ENCODE measurements around the gene DNMT3L. TPM values are rescaled to one million over a fixed set of nuclear protein-coding genes. Genes with fewer than 3 reads are reported as not detected.
"Not testable (repeated sequence)": the region's sequence is repeated elsewhere in the genome, so short reads cannot be mapped to it uniquely, and the experiment has no call there.

Gene DNMT3L
- total RNA-seq, 1 donor from 2014 or later: not detected

DNA sequence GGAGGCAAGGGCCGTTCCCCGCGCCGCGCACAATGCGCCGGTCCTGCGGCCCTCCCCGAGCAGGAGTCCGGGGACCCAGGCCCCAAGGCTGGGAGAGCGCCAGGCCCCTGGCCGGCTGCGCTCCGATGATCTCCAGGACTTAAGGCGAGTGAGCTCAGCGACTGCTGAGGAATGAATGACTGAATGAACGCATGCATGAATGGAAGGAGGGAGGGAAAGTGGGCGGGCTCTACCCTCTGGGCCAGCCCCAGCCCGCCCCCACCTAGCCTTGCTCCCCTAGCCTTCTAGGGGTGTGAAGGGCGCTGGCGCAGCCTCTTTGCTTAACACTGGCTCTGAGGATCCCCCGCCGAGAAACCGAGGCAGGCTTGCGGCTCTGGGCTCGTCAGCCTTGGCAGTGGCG is 20.4 kb downstream of the DNMT3L start:
- not testable (repeated sequence) for H3K4me1 Mint-ChIP-seq (ENCODE audit: unreplicated experiment); H3K27ac Mint-ChIP-seq (ENCODE audit: unreplicated experiment); H3K9me3 Mint-ChIP-seq (ENCODE audit: unreplicated experiment); DNase-seq (ENCODE audit: extremely low spot score, unreplicated experiment); H3K4me3 Mint-ChIP-seq (ENCODE audit: unreplicated experiment); H3K27me3 Mint-ChIP-seq (ENCODE audit: unreplicated experiment); H3K36me3 Mint-ChIP-seq (ENCODE audit: unreplicated experiment)

- H3K27me3 Mint-ChIP-seq (ENCODE audit: unreplicated experiment); H3K9me3 Mint-ChIP-seq (ENCODE audit: unreplicated experiment); DNase-seq (ENCODE audit: extremely low spot score, unreplicated experiment); H3K27ac Mint-ChIP-seq (ENCODE audit: unreplicated experiment); H3K36me3 Mint-ChIP-seq (ENCODE audit: unreplicated experiment); H3K4me3 Mint-ChIP-seq (ENCODE audit: unreplicated experiment); H3K4me1 Mint-ChIP-seq (ENCODE audit: unreplicated experiment): not testable (repeated sequence)
Measured at GRCh38 chr21:44240842-44241241, 20.9 kb downstream of the DNMT3L start, which contains the start of gene ICOSLG. Gene ICOSLG (minus strand): TSS chr21:44240943. CDS start chr21:44240817, 126 bp downstream.

GRCh38 chr21:44240353-44240752 is 21.3 kb downstream of the DNMT3L start:
- H3K27me3 Mint-ChIP-seq (ENCODE audit: unreplicated experiment); H3K4me3 Mint-ChIP-seq (ENCODE audit: unreplicated experiment); H3K9me3 Mint-ChIP-seq (ENCODE audit: unreplicated experiment); H3K4me1 Mint-ChIP-seq (ENCODE audit: unreplicated experiment); DNase-seq (ENCODE audit: extremely low spot score, unreplicated experiment); H3K27ac Mint-ChIP-seq (ENCODE audit: unreplicated experiment); H3K36me3 Mint-ChIP-seq (ENCODE audit: unreplicated experiment): not testable (repeated sequence)

DNA sequence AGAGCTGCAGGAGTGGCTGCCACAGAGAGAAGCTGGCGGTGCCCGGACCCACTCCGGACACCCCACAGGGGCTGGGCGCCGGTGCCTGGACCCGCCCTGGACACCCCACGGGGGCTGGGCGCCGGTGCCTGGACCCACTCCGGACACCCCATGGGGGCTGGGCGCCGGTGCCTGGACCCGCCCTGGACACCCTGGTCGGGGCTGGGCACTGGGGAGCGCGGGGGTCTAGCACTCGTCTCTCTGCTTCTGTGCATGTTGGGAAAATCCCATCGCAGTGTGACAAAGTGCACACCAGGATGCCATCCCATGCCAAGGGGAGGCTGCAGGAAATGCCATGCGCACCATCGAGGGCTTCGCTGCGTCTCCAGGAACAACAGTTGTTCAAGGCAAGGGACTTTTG is 32.1 kb downstream of the DNMT3L start:
- DNase-seq (ENCODE audit: extremely low spot score, unreplicated experiment); H3K27me3 Mint-ChIP-seq (ENCODE audit: unreplicated experiment); H3K27ac Mint-ChIP-seq (ENCODE audit: unreplicated experiment); H3K9me3 Mint-ChIP-seq (ENCODE audit: unreplicated experiment); H3K4me1 Mint-ChIP-seq (ENCODE audit: unreplicated experiment); H3K4me3 Mint-ChIP-seq (ENCODE audit: unreplicated experiment); H3K36me3 Mint-ChIP-seq (ENCODE audit: unreplicated experiment): not testable (repeated sequence)

DNA sequence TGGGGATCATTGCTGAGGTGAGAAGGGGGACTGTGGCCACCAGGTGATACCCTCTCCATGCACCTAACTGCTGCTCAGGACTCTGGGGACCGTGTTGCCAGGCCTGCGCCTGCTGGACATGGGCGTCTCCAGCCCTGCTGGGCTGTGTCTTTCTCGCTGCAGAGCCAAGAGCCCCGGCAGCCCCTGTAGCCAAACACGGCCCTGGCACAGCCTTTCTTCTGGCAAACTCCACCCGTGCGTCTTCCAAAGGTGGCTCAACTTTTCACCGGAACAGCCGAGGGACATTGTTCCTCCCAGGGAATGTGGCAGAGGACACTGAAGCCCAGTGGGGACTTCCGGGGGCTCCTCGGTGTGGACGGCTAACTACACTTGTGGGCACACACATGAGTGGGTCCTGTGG is 33.6 kb downstream of the DNMT3L start:
- not testable (repeated sequence) for H3K4me1 Mint-ChIP-seq (ENCODE audit: unreplicated experiment); DNase-seq (ENCODE audit: extremely low spot score, unreplicated experiment); H3K27me3 Mint-ChIP-seq (ENCODE audit: unreplicated experiment); H3K27ac Mint-ChIP-seq (ENCODE audit: unreplicated experiment); H3K4me3 Mint-ChIP-seq (ENCODE audit: unreplicated experiment); H3K36me3 Mint-ChIP-seq (ENCODE audit: unreplicated experiment); H3K9me3 Mint-ChIP-seq (ENCODE audit: unreplicated experiment)

- not testable (repeated sequence) for H3K27me3 Mint-ChIP-seq (ENCODE audit: unreplicated experiment); H3K27ac Mint-ChIP-seq (ENCODE audit: unreplicated experiment); DNase-seq (ENCODE audit: extremely low spot score, unreplicated experiment); H3K4me3 Mint-ChIP-seq (ENCODE audit: unreplicated experiment); H3K36me3 Mint-ChIP-seq (ENCODE audit: unreplicated experiment); H3K9me3 Mint-ChIP-seq (ENCODE audit: unreplicated experiment); H3K4me1 Mint-ChIP-seq (ENCODE audit: unreplicated experiment)
Measured at GRCh38 chr21:44227614-44228013, 34.1 kb downstream of the DNMT3L start.

- H3K36me3 Mint-ChIP-seq (ENCODE audit: unreplicated experiment); H3K4me1 Mint-ChIP-seq (ENCODE audit: unreplicated experiment); DNase-seq (ENCODE audit: extremely low spot score, unreplicated experiment); H3K27ac Mint-ChIP-seq (ENCODE audit: unreplicated experiment); H3K27me3 Mint-ChIP-seq (ENCODE audit: unreplicated experiment); H3K4me3 Mint-ChIP-seq (ENCODE audit: unreplicated experiment); H3K9me3 Mint-ChIP-seq (ENCODE audit: unreplicated experiment): not testable (repeated sequence)
Measured at GRCh38 chr21:44225605-44226004, 36.1 kb downstream of the DNMT3L start.

DNA sequence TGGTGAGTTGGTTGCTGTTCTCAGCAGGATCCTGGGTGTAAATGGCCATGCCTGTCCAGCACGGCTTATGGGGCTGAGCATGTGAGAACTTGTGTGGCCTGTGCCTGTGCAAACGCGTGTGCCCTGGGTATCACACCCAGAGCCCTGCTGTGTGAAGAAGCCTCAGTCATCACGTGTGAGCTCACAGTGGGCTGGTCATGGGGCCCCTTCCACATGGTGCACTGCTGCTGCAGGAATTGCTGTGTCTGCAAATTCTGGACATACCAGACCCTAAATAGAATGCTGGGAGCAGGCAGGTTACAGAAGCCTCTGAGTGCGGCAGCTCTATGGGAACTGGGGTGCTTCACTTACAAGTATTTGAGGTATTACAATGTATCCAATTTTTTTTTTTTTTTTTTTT is 38.4 kb downstream of the DNMT3L start:
- DNase-seq (ENCODE audit: extremely low spot score, unreplicated experiment); H3K27ac Mint-ChIP-seq (ENCODE audit: unreplicated experiment); H3K9me3 Mint-ChIP-seq (ENCODE audit: unreplicated experiment); H3K27me3 Mint-ChIP-seq (ENCODE audit: unreplicated experiment); H3K4me1 Mint-ChIP-seq (ENCODE audit: unreplicated experiment); H3K36me3 Mint-ChIP-seq (ENCODE audit: unreplicated experiment); H3K4me3 Mint-ChIP-seq (ENCODE audit: unreplicated experiment): not testable (repeated sequence)

- DNase-seq (ENCODE audit: extremely low spot score, unreplicated experiment); H3K36me3 Mint-ChIP-seq (ENCODE audit: unreplicated experiment); H3K27me3 Mint-ChIP-seq (ENCODE audit: unreplicated experiment); H3K4me1 Mint-ChIP-seq (ENCODE audit: unreplicated experiment); H3K9me3 Mint-ChIP-seq (ENCODE audit: unreplicated experiment); H3K4me3 Mint-ChIP-seq (ENCODE audit: unreplicated experiment); H3K27ac Mint-ChIP-seq (ENCODE audit: unreplicated experiment): not testable (repeated sequence)
Measured at GRCh38 chr21:44220674-44221073, 41.0 kb downstream of the DNMT3L start.

- not testable (repeated sequence) for H3K9me3 Mint-ChIP-seq (ENCODE audit: unreplicated experiment); H3K27ac Mint-ChIP-seq (ENCODE audit: unreplicated experiment); H3K4me3 Mint-ChIP-seq (ENCODE audit: unreplicated experiment); DNase-seq (ENCODE audit: extremely low spot score, unreplicated experiment); H3K4me1 Mint-ChIP-seq (ENCODE audit: unreplicated experiment); H3K36me3 Mint-ChIP-seq (ENCODE audit: unreplicated experiment); H3K27me3 Mint-ChIP-seq (ENCODE audit: unreplicated experiment)
Measured at GRCh38 chr21:44218461-44218860, 43.2 kb downstream of the DNMT3L start.

DNA sequence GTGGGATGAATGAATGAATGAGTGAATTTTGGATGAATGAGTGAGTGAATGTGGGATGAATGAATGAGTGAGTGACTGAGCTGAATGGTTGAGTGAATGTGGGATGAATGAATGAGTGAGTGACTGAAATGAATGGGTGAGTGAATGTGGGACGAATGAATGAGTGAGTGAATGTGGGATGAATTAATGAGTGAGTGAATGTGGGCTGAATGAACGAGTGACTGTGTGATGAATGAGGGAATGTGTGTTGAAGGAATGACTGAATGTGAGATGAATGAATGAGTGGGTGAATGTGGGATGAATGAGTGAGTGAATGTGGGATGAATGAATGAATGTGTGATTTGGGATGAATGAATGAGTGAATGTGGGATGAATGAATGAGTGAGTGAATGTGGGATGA is 49.7 kb downstream of the DNMT3L start:
- H3K4me3 Mint-ChIP-seq (ENCODE audit: unreplicated experiment); H3K27ac Mint-ChIP-seq (ENCODE audit: unreplicated experiment); DNase-seq (ENCODE audit: extremely low spot score, unreplicated experiment); H3K27me3 Mint-ChIP-seq (ENCODE audit: unreplicated experiment); H3K9me3 Mint-ChIP-seq (ENCODE audit: unreplicated experiment); H3K36me3 Mint-ChIP-seq (ENCODE audit: unreplicated experiment); H3K4me1 Mint-ChIP-seq (ENCODE audit: unreplicated experiment): not testable (repeated sequence)

DNA sequence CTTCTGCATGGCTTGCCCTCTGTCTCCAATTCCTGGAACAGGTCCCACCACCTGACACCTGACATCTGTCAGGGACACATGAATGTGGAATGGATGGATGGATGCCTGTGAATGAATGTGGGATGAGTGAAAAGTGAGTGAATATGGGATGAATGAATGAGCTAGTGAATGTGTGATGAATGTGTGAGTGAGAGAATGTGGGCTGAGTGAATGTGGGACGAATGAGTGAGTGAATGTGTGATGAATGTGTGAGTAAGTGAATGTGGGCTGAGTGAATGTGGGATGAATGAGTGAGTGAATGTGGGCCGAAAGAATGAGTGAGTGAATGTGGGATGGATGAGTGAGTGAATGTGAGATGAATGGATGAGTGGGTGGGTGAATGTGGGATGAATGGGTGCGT is 50.1 kb downstream of the DNMT3L start:
- H3K27me3 Mint-ChIP-seq (ENCODE audit: unreplicated experiment); H3K4me1 Mint-ChIP-seq (ENCODE audit: unreplicated experiment); H3K4me3 Mint-ChIP-seq (ENCODE audit: unreplicated experiment); H3K9me3 Mint-ChIP-seq (ENCODE audit: unreplicated experiment); H3K36me3 Mint-ChIP-seq (ENCODE audit: unreplicated experiment); DNase-seq (ENCODE audit: extremely low spot score, unreplicated experiment); H3K27ac Mint-ChIP-seq (ENCODE audit: unreplicated experiment): not testable (repeated sequence)

Data from osteocyte (in vitro differentiated cells).